Hypothalamus (tissue), 51 donors: ENCODE results near the gene LAMA5.
"Not testable (repeated sequence)": the region's sequence is repeated elsewhere in the genome, so short reads cannot be mapped to it uniquely, and the experiment has no call there.

ENCODE experiments used
- DNase-seq, 51 donors: peaks; one replicate each; lab custom pipeline; 2025; lab: John Stamatoyannopoulos, UW

LAMA5 gene

DNA sequence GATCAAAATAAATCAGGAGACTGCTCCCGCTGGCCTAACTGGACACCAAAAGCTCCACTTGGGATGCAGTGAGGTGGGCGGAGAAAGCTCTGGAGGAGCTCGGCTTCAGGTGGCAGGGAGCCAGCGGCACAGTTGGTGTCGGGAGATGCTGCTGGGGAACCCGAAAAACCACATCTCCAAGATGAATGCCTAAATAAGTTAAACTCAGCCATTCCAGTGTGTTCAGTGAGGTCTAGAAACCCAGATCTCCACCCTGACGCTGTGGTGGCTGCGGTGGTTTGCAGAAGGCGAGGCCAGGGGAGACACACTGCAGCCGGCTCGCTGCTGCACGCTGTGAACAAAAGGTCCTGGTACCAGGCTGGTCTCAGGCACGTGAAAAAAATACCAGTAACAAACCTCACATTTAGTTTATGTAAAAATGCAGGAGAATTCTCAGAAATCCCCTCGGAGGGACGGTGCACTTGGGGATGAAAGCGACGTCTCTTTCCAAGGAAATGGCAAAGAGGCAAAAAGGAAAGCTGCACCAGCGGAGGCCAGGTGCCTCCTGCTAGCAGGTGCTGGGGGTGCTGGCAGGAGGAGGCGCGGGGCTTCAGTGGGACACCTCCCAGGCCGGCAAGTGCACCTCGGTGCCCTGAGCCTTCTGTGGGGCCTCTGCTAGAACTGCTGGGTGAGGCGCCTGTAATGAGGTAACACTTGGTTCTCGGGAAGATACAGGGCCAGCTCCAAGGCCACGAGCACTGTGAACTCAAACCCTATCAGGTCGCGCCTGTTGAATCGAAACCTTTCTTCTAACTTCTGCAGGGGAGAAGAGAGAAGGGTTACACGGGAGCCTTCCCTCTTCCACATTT, 23.4 kb upstream of the LAMA5 start:
- DNase-seq: peak in 1 of 51 donors; percentile 29

DNA sequence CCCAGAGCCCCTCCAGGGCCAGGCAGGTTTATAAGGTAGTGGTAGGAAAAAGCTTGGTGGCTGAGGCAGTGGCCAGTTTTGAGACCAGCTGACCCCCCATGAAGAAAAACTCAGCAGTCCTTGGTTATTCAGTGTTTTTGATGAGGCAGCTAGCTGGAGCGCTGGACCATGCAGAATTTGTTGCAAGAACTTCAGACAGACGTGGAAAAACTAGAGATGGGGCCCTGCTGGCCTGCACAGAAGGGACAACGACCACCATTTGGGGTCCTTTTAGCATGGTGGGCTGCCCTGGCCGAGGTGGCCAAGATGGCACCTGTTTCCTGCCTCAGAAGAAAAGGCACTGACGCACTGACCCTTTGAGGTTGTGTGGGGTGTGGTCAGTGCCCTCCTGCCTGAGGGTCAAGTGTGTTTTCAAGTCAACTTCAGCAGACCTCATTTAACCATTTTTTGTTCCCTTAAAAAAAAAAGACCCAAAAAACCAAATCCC, 22.5 kb upstream of the LAMA5 start:
- DNase-seq: no peak

DNA sequence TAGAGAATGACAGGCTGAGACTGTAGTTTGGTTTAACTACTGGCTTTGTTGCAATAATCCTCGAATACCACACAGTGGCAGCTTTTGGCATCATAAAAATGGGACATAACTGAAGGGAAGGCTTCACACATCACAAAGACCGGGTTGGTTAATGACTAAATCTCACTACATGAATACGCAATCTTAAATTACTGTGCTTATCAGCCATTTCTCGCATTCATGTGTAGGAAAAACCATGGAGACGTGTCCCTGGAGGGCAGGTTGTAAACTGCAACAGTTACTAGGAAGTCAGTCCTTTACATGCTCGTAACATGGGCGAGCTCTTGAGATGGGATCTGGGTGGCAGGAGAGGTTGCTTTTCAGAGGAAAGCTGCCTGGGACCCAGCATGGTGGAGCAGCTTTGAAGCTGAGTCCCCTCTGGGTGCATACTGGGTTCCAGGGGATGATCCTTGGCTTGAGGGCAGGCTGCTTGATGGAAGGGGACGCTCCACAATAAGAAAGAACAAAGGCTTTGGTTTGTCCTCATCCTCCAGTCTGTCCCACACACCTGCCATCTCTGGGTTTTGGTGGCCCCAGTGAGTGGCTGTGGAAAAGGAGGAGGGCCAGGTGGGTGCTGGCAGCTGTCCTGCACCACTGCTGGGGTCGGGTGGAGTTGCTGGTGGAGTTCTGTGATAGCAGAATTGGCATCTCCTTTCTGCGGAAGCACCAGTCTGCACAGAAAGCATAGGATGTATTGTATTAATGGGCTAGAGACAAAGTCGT, 21.9 kb upstream of the LAMA5 start:
- DNase-seq: no peak

DNA sequence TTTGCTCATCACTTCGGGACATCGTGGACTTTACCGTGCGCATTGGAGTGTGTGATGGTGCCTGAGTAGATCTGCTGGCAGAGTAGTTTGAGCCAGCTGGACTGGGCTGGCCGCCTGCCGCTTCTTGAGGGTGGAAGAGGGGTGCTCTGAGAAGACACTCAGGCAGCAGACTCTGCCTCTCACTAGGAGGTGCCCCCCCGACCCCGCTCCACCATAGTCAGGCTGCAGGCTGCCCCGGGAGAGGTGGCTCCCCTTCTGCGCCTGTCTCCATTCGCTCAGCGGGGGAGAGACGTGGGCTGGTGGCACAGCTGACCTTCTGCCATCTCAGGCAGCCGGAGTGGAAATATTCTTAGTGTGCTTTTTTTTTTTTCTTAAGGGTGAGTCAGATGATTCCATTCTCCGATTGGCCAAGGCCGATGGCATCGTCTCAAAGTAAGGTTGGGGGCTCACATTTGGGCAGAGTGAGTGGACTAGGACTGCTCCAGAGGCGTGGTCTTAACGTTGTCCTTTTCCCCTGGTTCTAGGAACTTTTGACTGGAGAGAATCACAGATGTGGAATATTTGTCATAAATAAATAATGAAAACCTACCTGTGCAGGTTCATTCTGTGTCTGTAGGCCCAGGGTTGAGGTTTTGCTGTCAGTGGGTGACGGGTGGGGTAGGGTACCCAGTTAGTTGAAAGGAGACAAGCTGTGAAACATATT, 21.0 kb upstream of the LAMA5 start:
- DNase-seq: no peak

DNA sequence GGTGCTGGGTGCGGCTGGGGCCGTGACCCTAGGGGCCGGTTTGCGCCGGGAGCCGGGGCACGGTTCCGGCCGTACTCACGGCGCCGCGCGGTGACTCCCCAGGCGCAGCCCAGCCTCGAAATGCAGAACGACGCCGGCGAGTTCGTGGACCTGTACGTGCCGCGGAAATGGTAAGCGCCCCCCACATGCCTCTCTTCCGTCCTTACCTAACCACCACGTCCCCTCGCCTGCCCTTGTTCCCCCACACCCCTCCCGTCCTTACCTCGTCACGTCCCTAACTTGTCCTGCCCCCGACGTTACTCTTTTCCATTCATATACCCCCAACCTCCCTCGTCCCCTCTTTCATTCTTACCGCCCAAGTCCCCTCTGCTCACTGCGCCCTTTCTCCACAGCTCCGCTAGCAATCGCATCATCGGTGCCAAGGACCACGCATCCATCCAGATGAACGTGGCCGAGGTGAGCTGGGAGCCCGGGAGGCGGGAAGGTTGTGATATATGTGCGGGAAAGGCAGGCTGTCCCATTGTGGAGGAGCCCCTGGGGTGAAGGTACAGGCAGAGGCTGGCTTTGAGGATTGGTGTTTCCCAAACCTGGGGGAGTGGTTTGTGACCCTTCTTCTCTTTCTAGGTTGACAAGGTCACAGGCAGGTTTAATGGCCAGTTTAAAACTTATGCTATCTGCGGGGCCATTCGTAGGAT, 20.3 kb upstream of the LAMA5 start:
- peak in 1 of 51 donors; percentile 51 for DNase-seq

DNA sequence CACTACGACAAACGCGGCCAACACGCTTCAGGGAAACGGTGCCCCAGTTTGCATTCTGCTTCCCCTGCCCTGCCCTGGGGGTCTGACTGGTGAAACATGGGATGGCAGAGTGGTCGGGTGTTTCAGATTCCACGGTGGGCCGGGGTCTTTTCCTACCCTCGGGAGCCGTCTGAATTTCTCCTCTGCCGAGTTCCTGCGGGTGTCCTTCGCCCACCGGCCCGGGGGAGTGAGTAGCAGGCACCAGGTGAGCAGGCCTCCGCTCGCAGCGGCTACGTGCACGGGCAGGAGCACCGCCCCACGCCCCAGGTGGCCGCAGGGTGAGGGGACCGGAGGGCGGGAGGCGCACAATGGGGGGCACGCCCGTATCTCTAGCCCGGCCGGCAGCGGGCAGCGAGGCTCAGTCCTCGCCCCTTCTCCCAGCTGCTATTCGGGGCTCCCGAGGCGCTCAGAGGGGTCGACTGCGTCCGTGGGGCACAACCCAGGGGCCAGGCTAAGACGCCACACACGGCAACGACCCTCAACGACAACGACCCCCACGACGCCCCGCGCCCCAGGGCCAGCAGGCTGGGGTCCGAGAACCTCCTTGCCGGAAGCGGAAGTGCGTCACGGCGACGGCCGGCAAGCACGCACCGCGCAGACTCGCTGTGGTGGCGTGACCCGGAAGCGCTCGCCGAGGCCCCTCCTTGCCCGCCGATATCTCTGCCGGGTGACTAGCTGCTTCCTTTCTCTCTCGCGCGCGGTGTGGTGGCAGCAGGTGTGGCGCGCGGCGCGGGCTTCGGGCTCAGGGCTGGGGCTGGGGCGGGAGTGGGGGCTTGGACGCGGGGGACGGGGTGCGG, 19.5 kb upstream of the LAMA5 start, which contains the start of gene RPS21:
TSS of gene RPS21 (plus strand) at position 721 of the 836 bp plus-strand sequence. CDS start 236 bp downstream, outside the sequence.
- peak; percentile 40 to 94 (median 84) for DNase-seq

DNA sequence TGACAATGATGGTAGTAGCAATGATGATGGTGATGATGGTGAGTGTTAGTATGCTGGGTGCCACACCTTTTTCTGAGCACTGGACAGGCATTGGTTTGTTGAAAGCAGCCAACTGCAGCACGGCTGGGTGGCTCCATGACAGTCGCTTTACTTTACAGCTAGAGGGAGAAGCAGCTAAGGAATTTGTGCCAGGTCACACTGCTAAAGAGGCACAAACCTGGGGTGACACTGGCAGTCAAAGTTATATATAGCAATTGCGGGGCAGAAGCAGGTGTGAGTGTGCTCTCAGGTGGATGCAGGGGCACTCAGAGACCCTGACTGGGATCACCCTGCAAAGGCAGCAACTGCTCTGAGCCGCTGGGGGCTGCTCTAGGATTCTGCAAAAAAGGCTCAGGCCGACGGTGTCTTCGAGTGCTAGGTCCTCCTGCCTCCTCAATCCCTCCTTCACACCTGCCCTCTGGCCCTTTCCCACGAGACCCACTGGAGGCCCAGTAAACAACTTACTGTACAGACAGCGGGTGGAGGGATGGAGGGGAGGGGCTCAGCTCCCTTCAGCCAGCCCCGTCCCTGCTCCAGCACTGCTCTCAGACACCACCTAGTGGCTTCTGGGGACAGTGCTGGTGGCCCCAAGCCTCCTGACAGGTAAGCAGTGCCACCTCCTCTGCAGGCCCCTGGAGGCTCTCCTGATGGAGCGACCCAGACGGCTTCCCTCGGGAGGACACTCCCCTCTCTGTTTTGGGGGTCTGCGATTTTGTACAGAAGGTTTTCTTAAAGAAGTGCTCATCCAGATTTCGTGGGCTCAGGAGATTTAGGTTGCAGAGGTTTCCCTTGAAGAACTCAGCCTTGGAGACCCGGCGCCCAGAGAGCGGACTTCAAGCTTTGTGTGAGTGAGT, 15.4 kb upstream of the LAMA5 start:
- peak in 41 of 51 donors; percentile 19 to 79 (median 50) for DNase-seq

DNA sequence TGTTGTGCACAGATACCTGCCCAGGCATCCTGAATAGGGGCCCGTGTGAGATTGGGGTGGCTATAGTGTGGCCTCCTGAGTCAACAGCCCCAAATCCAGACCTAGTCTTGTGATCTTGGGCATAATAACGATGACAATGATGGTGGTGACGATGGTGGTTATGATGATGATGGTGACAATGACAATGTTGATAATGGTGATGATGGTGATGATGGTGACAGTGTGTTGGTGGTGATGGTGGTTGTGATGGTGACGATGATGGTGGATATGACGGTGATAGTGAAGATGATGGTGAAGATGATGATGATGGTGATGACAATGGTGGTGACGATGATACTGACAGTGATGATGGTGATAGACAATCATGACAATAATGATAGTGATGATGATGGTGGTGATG, 14.7 kb upstream of the LAMA5 start:
- DNase-seq: no peak

DNA sequence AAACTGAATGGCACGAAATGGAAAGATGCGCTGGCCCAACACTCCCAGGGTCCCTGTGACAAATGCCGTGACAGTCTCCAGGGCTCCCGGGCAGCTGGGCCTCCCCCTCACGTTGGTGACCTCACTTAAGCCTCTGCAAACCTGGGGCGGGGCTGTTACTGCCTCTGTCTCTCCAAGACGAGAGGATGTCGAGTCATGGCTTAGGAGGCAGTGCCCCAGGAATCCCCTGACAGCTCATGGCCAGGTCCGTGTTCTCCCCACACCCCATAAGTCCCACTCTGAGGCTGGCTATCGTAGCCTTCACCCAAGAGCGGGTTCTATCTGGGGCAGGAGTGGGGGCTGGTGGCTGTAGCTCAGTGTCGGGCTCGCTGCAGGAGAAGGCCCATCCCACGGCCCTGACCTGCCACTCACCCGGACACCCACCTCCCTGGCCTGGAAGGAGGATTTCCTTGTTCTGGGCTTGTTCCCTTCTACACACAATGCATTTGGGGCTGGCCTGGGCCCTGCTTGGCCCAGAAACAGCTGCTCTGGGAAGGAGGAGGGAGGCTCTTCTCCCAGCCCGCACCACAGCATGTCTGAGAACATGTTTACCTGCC, 14.2 kb upstream of the LAMA5 start:
- no peak for DNase-seq

DNA sequence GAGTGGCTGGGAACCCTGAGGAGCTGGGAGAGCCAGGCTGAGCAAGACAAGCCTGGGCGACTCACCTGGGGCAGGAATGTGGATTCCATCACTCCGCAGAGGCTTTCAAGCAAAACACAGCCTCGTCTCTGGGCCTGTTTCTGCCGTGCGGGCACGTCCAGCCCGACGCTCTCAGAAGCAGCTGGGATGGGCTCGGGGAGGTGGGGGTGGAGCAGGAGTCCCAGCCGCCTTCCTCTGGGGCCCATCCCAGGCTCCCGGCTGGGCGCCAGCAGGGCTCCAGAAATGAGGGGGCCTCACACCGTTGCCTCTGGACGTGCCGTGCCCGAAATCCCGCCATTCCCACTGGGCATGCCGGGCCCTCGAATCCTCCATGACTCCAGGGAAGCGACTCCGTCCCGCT, 11.1 kb upstream of the LAMA5 start:
- DNase-seq: no peak

DNA sequence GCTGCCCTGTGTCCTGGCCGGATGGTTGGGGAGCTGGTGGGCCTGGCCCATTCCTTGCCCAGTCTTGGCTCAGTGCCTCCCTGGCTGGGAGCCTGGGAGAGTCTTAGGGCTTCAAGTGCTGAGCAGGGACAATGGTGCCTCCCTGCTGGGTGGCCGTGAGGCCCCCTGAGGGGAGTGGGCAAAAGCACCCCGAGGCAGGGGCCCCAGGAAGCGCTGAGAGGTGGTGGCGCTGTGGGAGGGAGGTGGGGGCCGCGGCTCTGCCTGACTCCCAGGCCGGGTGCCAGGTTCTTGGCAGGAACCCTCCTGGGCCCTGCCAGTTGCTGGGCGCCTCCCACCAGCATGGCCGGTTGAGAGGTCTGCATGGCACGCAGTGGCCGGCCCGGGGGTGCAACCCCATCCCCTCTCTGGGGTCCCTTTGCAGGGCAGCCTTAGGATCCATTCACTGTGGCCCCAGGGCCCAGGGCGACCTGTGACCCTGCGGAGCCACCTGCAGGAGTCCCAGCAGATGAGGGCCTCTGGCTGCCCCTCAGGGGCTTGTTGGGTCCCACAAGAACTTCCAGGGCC, 10.6 kb upstream of the LAMA5 start:
- peak in 31 of 51 donors; percentile 22 to 78 (median 60) for DNase-seq

DNA sequence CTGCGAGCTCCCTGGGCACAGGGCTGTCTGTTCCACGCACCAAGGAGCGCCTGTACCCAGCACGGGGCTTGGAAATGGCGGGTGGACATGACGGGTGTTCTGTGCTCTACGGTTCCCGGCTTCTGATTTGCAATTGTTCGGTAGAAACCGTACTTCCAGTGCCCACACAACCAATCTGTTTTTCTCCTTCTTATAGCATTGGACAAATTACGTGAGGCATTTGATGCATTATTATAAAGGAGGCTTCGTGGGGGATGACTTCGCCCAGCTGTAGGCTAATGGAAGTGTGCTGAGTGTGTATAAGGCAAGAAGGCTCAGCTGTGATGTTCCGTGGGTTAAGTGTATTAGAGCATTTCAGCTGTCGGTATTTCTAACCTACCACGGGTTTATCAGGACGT, 10.0 kb upstream of the LAMA5 start:
- peak in 1 of 51 donors; percentile 35 for DNase-seq

DNA sequence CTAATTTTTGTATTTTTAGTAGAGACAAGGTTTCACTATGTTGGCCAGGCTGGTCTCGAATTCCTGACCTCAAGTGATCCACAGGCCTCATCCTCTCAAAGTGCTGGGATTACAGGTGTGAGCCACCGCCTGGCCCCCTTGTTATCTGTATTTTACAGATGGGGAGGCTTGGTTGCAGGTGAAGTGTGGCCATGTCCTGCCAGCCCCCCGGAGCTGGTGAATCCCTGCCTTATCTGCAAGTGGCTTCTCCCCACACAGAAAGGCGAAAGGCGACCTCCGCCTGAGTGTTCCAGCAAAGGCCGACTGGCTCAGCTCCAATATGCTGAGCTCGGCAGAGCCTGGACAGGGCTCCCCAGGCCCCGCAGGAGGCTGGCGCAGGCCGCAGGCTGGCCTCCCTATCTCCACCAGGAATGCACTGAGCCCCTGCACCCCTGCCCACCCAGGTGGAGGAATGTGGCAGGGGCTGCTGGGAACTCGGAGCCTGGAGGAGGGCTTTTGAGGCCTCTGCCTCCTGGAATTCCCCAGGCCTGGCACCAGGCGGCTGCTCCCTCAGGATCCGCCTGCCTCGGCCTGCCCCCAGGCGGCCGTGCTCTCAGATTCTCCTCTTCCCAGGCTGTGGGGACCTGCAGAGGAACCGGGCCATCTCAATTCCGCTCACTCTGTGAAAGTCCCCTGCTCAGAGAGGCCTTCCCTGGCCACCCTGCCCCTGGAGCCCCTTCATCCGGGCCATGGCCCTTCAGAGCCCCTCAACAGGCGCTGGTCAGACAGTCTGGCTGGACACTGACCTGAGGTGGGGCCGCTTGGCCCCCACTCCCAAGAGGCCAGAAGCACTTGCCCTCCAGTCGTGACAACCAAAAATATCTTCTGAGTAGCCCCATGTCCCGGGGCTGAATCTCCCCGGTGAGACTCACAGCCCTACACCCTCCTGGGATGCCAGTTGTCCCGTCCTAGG, 9.3 kb upstream of the LAMA5 start:
- DNase-seq: peak in 6 of 51 donors; percentile 28 to 54 (median 33)

DNA sequence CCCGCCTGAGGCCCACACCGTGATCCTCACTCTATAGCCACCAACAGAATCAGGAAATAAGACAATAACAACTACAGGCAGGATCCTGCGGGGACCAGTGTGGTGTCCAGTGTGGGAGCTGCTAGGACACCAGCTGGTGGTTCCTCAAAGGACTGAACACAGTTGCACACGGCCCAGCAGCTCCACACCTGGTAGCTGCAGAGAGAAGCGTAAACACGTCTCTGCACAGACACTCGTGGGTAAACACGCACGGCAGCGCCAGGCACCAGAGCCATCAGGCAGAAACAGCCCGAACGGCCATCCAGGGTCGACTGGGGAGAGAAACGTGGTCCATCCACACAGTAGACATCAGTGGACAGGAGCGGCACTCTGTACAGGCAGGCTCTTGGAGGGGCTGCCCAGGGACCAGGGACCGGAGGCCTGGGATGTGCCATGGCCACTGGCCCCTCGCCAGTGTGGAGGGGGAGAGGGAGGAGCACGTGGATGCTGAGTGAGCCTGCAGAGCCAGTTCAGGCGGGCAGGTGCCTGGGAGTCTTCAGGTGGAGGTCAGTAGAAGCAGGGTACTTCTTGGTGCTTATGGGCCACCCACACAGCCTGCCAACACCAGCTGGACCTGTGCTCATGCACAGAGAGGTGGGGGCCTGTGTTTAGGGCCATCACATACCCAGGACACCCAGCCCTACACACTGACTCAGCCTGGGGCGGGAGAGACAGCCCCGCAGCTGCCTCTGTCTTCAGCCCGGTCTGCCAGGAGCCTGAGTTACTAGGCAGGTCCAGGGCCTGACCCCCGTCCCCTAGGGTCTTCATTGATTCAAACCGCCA, 7.4 kb upstream of the LAMA5 start:
- no peak for DNase-seq

DNA sequence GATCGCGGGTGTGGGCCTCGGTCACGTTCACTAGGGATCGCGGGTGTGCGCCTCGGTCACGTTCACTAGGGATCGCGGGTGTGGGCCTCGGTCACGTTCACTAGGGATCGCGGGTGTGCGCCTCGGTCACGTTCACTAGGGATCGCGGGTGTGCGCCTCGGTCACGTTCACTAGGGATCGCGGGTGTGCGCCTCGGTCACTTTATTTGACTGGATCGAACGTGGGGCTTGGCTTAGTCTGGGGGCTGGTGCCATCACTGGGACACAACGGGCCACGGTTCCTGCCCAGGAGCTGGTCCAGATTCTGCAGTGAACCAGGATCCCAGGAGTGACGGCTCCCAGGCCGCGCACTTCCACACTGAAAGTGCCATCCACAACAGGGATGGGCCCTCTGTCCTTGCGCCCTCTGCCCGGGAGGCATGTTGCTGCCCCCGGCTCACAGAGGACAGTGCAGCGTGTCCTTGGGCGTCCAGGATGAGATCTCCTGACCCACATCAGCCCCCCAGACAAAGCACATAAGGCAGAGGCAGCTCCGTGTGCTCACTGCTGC, 6.6 kb upstream of the LAMA5 start:
- DNase-seq: not testable (repeated sequence)
